Ascending aorta (tissue), 2 donors: Measurements from ENCODE around the gene ZCCHC14. TPM values are rescaled to one million over a fixed set of nuclear protein-coding genes. Genes with fewer than 3 reads are reported as not detected.
"Not testable (repeated sequence)": the region's sequence is repeated elsewhere in the genome, so short reads cannot be mapped to it uniquely, and the experiment has no call there.

Experiments used
- DNase-seq, 2 donors: peaks; one replicate each; pipeline ENCODE4 v3.0.0-alpha.2; 2019; ENCODE audit warnings: low spot score in 2 of 2
- H3K27ac ChIP-seq, 2 donors: fragments of 200-600 bp; sonication (generic); one replicate each; pipeline ENCODE4 v1.5.1; 2016 to 2017; ENCODE audit warnings: mild to moderate bottlenecking in 1 of 2
- H3K27me3 ChIP-seq: fragments of 200-600 bp; sonication (generic); one replicate; pipeline ENCODE4 v1.5.1; 2017
- H3K36me3 ChIP-seq, 2 donors: fragments of 200-600 bp; sonication (generic); one replicate each; pipeline ENCODE4 v1.5.1; 2016
- H3K4me1 ChIP-seq, 2 donors: fragments of 200-600 bp; sonication (generic); one replicate each; pipeline ENCODE4 v1.5.1; 2016 to 2017; ENCODE audit warnings: mild to moderate bottlenecking in 1 of 2
- H3K4me3 ChIP-seq, 2 donors: fragments of 200-600 bp; sonication (generic); one replicate each; pipeline ENCODE4 v1.5.1; 2016 to 2017; ENCODE audit warnings: mild to moderate bottlenecking in 1 of 2
- H3K9me3 ChIP-seq, 2 donors: fragments of 200-600 bp; sonication (generic); one replicate each; pipeline ENCODE4 v1.5.1; 2016
- CTCF ChIP-seq, 3 experiments: fragments of 200-600 bp in 2 of 3; fragments of 450-650 bp in 1 of 3; sonication (generic) in 2 of 3; IDR thresholded peaks; one replicate each; pipeline ENCODE4 v1.5.1; 2016 to 2019; ENCODE audit warnings: antibody characterized with exemption in 3 of 3, mild to moderate bottlenecking in 1 of 3, moderate library complexity in 1 of 3
- intact Hi-C: fragments of 100-400 bp; cut with DNase I; formaldehyde crosslinking; loops from one replicate; pipeline ENCODE4 v1.15.1; 2023
- total RNA-seq: library from RNA; depleted of rRNA; stranded (reverse); fragments of >200 nt; gene quantifications from one replicate; pipeline ENCODE4 v1.1.0, GENCODE V29; 2016

ZCCHC14 gene
- total RNA-seq, 1 donor from 2014 or later: 131 TPM

- intact Hi-C loops: loop anchor here (2.0 to 10.0 kb wide), 3 partner anchors 177 to 827 kb away; partner anchors contain the start of gene MTHFSD
- peak overlapping the region; percentile 69 to 87 for H3K4me3 ChIP-seq
- no peaks in the 10 kb centered on the region for H3K9me3 ChIP-seq
- peak overlapping the region; percentile 91 to 93 for H3K27ac ChIP-seq
- H3K4me1 ChIP-seq: peaks cover 12 to 32% of the 10 kb centered on the region in 2 donors
- H3K36me3 ChIP-seq: no peaks in the 10 kb centered on the region
- H3K27me3 ChIP-seq: no peaks in the 10 kb centered on the region
- no peak for DNase-seq
- TF ChIP-seq CTCF (IDR thresholded peaks at IDR 0.05): no peak
These were observed 110.6 kb downstream of the ZCCHC14 start for GRCh38 chr16:87382023-87382785.

GRCh38 chr16:87380881-87381280 is 111.9 kb downstream of the ZCCHC14 start:
- H3K4me1 ChIP-seq: peaks cover 12 to 32% of the 10 kb centered on the region in 2 donors
- H3K27me3 ChIP-seq: no peaks in the 10 kb centered on the region
- H3K9me3 ChIP-seq: no peaks in the 10 kb centered on the region
- DNase-seq: no peak
- H3K4me3 ChIP-seq: peak overlapping the region; percentile 69 to 87
- H3K27ac ChIP-seq: peak overlapping the region; percentile 65 to 91
- H3K36me3 ChIP-seq: no peaks in the 10 kb centered on the region
- TF ChIP-seq CTCF (IDR thresholded peaks at IDR 0.05): no peak
- intact Hi-C loops: loop anchor here (5.0 to 10.0 kb wide), 2 partner anchors 176 to 314 kb away; no protein-coding TSS in a partner anchor

GRCh38 chr16:87380403-87380802 is 112.4 kb downstream of the ZCCHC14 start:
- Histone ChIP-seq H3K4me1 (peaks cover 12 to 37% of the 10 kb centered on the region in 2 donors), H3K36me3 (no peaks in the 10 kb centered on the region), H3K4me3 (peak overlapping the region; percentile 69 to 87), H3K9me3 (no peaks in the 10 kb centered on the region), H3K27me3 (no peaks in the 10 kb centered on the region), H3K27ac (peak overlapping the region; percentile 65 to 91)
- intact Hi-C loops: loop anchor here (5.0 to 10.0 kb wide), 2 partner anchors 176 to 313 kb away; no protein-coding TSS in a partner anchor
- no peak for TF ChIP-seq CTCF (IDR thresholded peaks at IDR 0.05)
- DNase-seq: no peak

GRCh38 chr16:87379312-87379752 is 113.5 kb downstream of the ZCCHC14 start:
- H3K4me3 ChIP-seq, H3K27me3 ChIP-seq, DNase-seq, H3K27ac ChIP-seq, H3K9me3 ChIP-seq, H3K36me3 ChIP-seq, intact Hi-C loops: not testable (repeated sequence)
- peaks cover 12 to 36% of the 10 kb centered on the region in 2 donors for H3K4me1 ChIP-seq

GRCh38 chr16:87376660-87377059 is 116.2 kb downstream of the ZCCHC14 start:
- Histone ChIP-seq H3K36me3 (no peaks in the 10 kb centered on the region), H3K4me3 (no peak overlapping the region), H3K27me3 (no peaks in the 10 kb centered on the region), H3K4me1 (peaks cover 8 to 32% of the 10 kb centered on the region in 2 donors), H3K27ac (peak overlapping the region in 1 of 2 donors; percentile 38), H3K9me3 (no peaks in the 10 kb centered on the region)
- no peak for TF ChIP-seq CTCF (IDR thresholded peaks at IDR 0.05)
- intact Hi-C loops: no loop called here
- DNase-seq: no peak

GRCh38 chr16:87375426-87376135 is 117.2 kb downstream of the ZCCHC14 start:
- Histone ChIP-seq H3K27me3 (no peaks in the 10 kb centered on the region), H3K4me1 (peaks cover 3 to 24% of the 10 kb centered on the region in 2 donors), H3K27ac (peak overlapping the region; percentile 38 to 42), H3K9me3 (no peaks in the 10 kb centered on the region), H3K36me3 (no peaks in the 10 kb centered on the region), H3K4me3 (peak overlapping the region; percentile 1 to 10)
- intact Hi-C loops: no loop called here
- TF ChIP-seq CTCF (IDR thresholded peaks at IDR 0.05): no peak
- no peak for DNase-seq
